ENCODE measurements around the gene PFKFB3. TPM values are rescaled to one million over a fixed set of nuclear protein-coding genes. Genes with fewer than 3 reads are reported as not detected.

Gene PFKFB3
- total RNA-seq, 1 donor = 19.2 TPM

DNA sequence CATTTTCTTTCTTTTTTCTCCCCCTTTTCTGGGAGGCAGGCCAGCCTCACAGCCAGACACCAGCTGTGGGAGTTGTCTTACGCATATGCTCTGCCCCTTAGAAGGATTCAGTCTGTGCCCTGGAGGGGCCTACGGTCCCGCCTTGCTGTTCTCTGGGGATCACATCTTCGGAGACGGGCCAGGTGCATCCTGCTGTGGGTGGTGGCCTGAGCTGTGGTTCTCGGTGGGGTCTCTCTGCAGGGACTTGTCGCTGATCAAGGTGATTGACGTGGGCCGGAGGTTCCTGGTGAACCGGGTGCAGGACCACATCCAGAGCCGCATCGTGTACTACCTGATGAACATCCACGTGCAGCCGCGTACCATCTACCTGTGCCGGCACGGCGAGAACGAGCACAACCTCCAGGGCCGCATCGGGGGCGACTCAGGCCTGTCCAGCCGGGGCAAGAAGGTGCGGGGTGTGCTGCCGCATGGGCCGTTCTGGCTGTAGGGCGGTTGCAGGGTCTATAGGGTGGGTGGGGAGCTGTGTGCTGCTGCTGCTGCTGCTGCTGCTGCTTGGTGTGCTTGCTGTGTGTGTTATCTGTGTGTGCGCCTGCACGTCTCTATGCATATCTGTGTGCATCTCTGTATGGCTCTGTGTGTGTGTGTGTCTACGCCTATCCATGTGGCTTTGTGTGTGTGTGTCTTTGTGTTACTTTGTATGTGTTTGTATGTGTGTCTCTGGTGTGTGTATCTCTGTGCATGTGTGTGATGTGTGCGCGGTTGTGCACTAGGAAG lies 17.9 kb downstream of the PFKFB3 start:
- H3K4me2 ChIP-seq (ENCODE audit: insufficient read depth, low read length) = no peak overlapping the region
- H3K27ac ChIP-seq (ENCODE audit: low read depth, low read length) = no peak overlapping the region
- H3K4me3 ChIP-seq (ENCODE audit: insufficient read depth, low read length) = no peak overlapping the region
- H3K4me1 ChIP-seq (ENCODE audit: insufficient read depth, low read length) = peaks cover 12% of the 10 kb centered on the region
- H3K79me2 ChIP-seq (ENCODE audit: insufficient read depth, low read length) = no peaks in the 10 kb centered on the region
- peak; percentile 59 for DNase-seq (ENCODE audit: insufficient read length, low spot score, missing footprints)
- H3K36me3 ChIP-seq (ENCODE audit: insufficient read depth, low read length) = peaks cover 49% of the 10 kb centered on the region
- no peak overlapping the region for H2AFZ ChIP-seq (ENCODE audit: low read length)
- no peaks in the 10 kb centered on the region for H3K9me3 ChIP-seq (ENCODE audit: low read depth, low read length)
- H4K20me1 ChIP-seq (ENCODE audit: insufficient read depth, low read length) = no peaks in the 10 kb centered on the region
- TF ChIP-seq, protein P1, sequence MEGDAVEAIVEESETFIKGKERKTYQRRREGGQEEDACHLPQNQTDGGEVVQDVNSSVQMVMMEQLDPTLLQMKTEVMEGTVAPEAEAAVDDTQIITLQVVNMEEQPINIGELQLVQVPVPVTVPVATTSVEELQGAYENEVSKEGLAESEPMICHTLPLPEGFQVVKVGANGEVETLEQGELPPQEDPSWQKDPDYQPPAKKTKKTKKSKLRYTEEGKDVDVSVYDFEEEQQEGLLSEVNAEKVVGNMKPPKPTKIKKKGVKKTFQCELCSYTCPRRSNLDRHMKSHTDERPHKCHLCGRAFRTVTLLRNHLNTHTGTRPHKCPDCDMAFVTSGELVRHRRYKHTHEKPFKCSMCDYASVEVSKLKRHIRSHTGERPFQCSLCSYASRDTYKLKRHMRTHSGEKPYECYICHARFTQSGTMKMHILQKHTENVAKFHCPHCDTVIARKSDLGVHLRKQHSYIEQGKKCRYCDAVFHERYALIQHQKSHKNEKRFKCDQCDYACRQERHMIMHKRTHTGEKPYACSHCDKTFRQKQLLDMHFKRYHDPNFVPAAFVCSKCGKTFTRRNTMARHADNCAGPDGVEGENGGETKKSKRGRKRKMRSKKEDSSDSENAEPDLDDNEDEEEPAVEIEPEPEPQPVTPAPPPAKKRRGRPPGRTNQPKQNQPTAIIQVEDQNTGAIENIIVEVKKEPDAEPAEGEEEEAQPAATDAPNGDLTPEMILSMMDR (IDR thresholded peaks at IDR 0.05; ENCODE audit: extremely low read depth, low read depth, low read length) = no peak
- no peaks in the 10 kb centered on the region for H3K27me3 ChIP-seq (ENCODE audit: insufficient read depth, low read length)

DNA sequence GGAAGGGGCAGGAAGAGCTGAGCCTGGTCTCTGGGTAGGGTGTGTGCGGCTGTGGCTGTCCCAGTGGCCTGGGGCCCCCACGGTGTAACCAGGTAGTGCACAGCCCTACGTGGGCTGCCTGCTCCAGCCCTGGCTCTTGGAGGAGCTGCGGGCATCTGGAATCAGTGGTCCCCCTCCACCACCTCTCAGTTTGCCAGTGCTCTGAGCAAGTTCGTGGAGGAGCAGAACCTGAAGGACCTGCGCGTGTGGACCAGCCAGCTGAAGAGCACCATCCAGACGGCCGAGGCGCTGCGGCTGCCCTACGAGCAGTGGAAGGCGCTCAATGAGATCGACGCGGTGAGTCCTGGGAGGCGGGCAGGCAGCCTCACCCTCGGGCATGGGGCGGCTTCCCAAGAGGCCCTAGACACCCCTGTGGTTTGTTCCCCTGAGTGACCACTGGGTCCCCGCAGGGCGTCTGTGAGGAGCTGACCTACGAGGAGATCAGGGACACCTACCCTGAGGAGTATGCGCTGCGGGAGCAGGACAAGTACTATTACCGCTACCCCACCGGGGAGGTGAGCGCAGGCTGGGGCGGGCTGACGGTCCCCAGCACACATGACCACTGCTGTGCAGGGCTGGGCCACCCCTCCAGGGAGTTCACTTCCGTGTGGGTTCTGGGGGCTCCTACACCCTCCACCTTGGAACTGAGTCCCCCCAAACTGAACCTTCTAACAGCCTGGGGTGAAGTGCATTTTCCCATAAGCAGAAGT lies 18.6 kb downstream of the PFKFB3 start:
- H4K20me1 ChIP-seq (ENCODE audit: insufficient read depth, low read length) = no peaks in the 10 kb centered on the region
- no peak overlapping the region for H3K4me2 ChIP-seq (ENCODE audit: insufficient read depth, low read length)
- no peaks in the 10 kb centered on the region for H3K79me2 ChIP-seq (ENCODE audit: insufficient read depth, low read length)
- no peak overlapping the region for H3K4me3 ChIP-seq (ENCODE audit: insufficient read depth, low read length)
- peaks cover 48% of the 10 kb centered on the region for H3K36me3 ChIP-seq (ENCODE audit: insufficient read depth, low read length)
- TF ChIP-seq, protein P1 (IDR thresholded peaks at IDR 0.05; ENCODE audit: extremely low read depth, low read depth, low read length) = no peak
- H3K9me3 ChIP-seq (ENCODE audit: low read depth, low read length) = no peaks in the 10 kb centered on the region
- peak; percentile 54 for DNase-seq (ENCODE audit: insufficient read length, low spot score, missing footprints)
- H3K27me3 ChIP-seq (ENCODE audit: insufficient read depth, low read length) = no peaks in the 10 kb centered on the region
- H3K27ac ChIP-seq (ENCODE audit: low read depth, low read length) = no peak overlapping the region
- no peak overlapping the region for H2AFZ ChIP-seq (ENCODE audit: low read length)
- peaks cover 12% of the 10 kb centered on the region for H3K4me1 ChIP-seq (ENCODE audit: insufficient read depth, low read length)

DNA sequence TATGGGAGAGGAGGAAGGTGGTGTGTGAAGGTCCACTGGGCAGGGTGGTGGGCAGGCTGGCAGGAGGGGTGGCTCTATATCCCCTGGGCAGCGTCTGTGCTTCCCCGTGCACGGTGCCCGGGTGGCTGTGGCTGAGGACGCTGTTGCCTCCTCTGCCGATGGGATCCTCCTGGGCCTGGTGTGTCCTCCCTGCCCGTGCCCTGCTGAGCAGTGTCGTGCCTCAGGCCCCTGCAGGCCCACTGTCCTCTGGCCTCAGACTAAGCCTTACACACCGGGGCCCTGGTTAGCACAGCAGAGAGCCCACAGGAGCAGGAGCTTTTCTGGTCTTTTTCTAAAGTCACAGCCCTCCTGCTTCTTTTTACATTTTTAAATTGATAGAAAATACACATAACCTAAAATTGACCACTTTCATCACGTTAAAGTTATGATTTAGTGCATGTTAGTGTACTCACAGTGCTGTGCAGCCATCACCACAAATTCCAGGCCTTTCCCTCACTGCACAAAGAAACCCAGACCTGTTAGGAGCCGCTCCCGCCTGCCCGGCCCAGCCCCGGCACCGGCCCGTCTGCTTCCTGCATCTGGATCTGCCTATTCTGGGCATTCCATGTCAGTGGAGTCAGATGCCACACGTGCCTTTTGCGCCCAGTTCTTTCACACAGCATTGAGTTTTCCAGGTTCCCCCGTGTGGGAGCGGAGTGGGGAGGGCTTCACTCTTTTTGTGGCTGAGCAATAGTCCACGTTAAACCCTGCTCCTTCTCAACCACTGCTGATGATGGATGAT lies 19.4 kb downstream of the PFKFB3 start:
- Histone ChIP-seq H3K9me3 (ENCODE audit: low read depth, low read length) (no peaks in the 10 kb centered on the region), H3K4me3 (ENCODE audit: insufficient read depth, low read length) (no peak overlapping the region), H3K4me2 (ENCODE audit: insufficient read depth, low read length) (no peak overlapping the region), H3K27me3 (ENCODE audit: insufficient read depth, low read length) (no peaks in the 10 kb centered on the region), H3K27ac (ENCODE audit: low read depth, low read length) (no peak overlapping the region), H3K4me1 (ENCODE audit: insufficient read depth, low read length) (peaks cover 12% of the 10 kb centered on the region), H2AFZ (ENCODE audit: low read length) (no peak overlapping the region), H3K36me3 (ENCODE audit: insufficient read depth, low read length) (peaks cover 47% of the 10 kb centered on the region), H3K79me2 (ENCODE audit: insufficient read depth, low read length) (no peaks in the 10 kb centered on the region), H4K20me1 (ENCODE audit: insufficient read depth, low read length) (no peaks in the 10 kb centered on the region)
- TF ChIP-seq, protein P1 (IDR thresholded peaks at IDR 0.05; ENCODE audit: extremely low read depth, low read depth, low read length) = no peak
- peak; percentile 88 for DNase-seq (ENCODE audit: insufficient read length, low spot score, missing footprints)

Data from osteoblast (primary cell).